Prostate gland (tissue), 2 donors: ENCODE measurements around the gene COG5. TPM values are rescaled to one million over a fixed set of nuclear protein-coding genes. Genes with fewer than 3 reads are reported as not detected.

Experiments
- DNase-seq: peaks from one replicate; pipeline ENCODE4 v3.0.0-alpha.2; 2019; ENCODE audit warnings: low spot score
- H3K27ac ChIP-seq, 2 donors: fragments of 200-600 bp; sonication (generic); 2 replicates each; pipeline ENCODE4 v1.5.1; 2017 to 2019
- H3K27me3 ChIP-seq: fragments of 200-600 bp; sonication (generic); replicated peaks from 2 replicates; pipeline ENCODE4 v1.5.1; 2019; ENCODE audit not compliant: insufficient read depth
- H3K36me3 ChIP-seq, 2 donors: fragments of 200-600 bp; sonication (generic); 1 replicate in 1 of 2; 2 replicates in 1 of 2; pipeline versions ENCODE4 v1.5.1 to v1.8.1; 2017 to 2019
- H3K4me1 ChIP-seq: fragments of 200-600 bp; sonication (generic); replicated peaks from 2 replicates; pipeline ENCODE4 v1.5.1; 2019
- H3K4me3 ChIP-seq, 2 donors: fragments of 200-600 bp; sonication (generic); 2 replicates each; pipeline ENCODE4 v1.5.1; 2017 to 2019
- H3K9me3 ChIP-seq: fragments of 200-600 bp; sonication (generic); 2 replicates; pipeline ENCODE4 v1.5.1; 2017
- CTCF ChIP-seq, 4 experiments: fragments of 200-600 bp in 2 of 4; fragments of 450-650 bp in 2 of 4; sonication (generic) in 2 of 4; IDR thresholded peaks; 1 replicate in 3 of 4; 2 replicates in 1 of 4; pipeline ENCODE4 v1.5.1; 2016 to 2019; ENCODE audit warnings: antibody characterized with exemption in 4 of 4, mild to moderate bottlenecking in 2 of 4, moderate library complexity in 2 of 4
- POLR2A ChIP-seq: fragments of 450-650 bp; IDR thresholded peaks from one replicate; pipeline ENCODE4 v1.6.1; 2016; ENCODE audit warnings: antibody characterized with exemption, mild to moderate bottlenecking
- POLR2AphosphoS5 ChIP-seq: sonication (generic); formaldehyde crosslinking; IDR thresholded peaks from one replicate; pipeline ENCODE4 v1.6.1; 2017; ENCODE audit warnings: antibody characterized with exemption
- WGBS: methylation state at CpG from one replicate; pipeline ENCODE4 v1.1.5; 2018; 5-methylcytosine and 5-hydroxymethylcytosine counted together
- intact Hi-C: fragments of 100-400 bp; cut with DNase I; formaldehyde crosslinking; loops from one replicate; pipeline ENCODE4 v1.14.2; 2022
- total RNA-seq, 2 donors: library from RNA; depleted of rRNA; stranded (reverse); fragments of >200 nt; gene quantifications; one replicate each; pipeline ENCODE4 v1.1.0, GENCODE V29; 2016

Gene COG5
- total RNA-seq, 2 donors from 2014 or later: 35.1 to 86.4 TPM

- no peak for TF ChIP-seq CTCF (IDR thresholded peaks at IDR 0.05)
- no peak for TF ChIP-seq POLR2AphosphoS5
- no peak for TF ChIP-seq POLR2A
- no peak overlapping the region for H3K4me3 ChIP-seq
- no peaks in the 10 kb centered on the region for H3K4me1 ChIP-seq
- DNase-seq: no peak
- intact Hi-C loops: no loop called here
- no peak overlapping the region for H3K27ac ChIP-seq
- H3K36me3 ChIP-seq: no peaks in the 10 kb centered on the region
- no peaks in the 10 kb centered on the region for H3K9me3 ChIP-seq
- WGBS: 78% methylated on average over 1 of the region's 1 CpG
- H3K27me3 ChIP-seq: no peaks in the 10 kb centered on the region
Measured at GRCh38 chr7:107322015-107322414, 241.7 kb downstream of the COG5 start.

DNA sequence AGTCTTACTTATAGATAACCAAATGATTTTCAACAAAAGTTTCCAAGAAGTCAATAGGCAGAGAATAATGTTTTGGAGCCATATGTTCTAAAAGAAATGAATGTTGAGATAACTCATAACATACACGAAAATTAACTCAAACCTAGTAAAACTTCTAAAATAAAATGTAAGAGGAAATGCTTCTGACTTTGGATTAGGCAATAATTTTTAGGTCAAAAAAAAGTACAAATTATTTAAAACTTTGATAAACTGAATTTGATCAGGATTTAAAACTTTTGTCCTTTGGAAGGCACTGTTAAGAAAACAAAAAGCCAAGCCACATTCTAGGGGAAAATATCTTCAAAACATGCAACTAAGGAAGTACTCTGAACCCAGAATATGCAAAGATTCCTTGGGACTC, 242.1 kb downstream of the COG5 start:
- no peak for DNase-seq
- 93% methylated on average over 1 of the region's 1 CpG for WGBS
- Histone ChIP-seq H3K4me1 (no peaks in the 10 kb centered on the region), H3K4me3 (no peak overlapping the region), H3K27ac (no peak overlapping the region), H3K27me3 (no peaks in the 10 kb centered on the region), H3K9me3 (no peaks in the 10 kb centered on the region), H3K36me3 (no peaks in the 10 kb centered on the region)
- intact Hi-C loops: no loop called here
- TF ChIP-seq POLR2A (no peak), CTCF (IDR thresholded peaks at IDR 0.05) (no peak), POLR2AphosphoS5 (no peak)

DNA sequence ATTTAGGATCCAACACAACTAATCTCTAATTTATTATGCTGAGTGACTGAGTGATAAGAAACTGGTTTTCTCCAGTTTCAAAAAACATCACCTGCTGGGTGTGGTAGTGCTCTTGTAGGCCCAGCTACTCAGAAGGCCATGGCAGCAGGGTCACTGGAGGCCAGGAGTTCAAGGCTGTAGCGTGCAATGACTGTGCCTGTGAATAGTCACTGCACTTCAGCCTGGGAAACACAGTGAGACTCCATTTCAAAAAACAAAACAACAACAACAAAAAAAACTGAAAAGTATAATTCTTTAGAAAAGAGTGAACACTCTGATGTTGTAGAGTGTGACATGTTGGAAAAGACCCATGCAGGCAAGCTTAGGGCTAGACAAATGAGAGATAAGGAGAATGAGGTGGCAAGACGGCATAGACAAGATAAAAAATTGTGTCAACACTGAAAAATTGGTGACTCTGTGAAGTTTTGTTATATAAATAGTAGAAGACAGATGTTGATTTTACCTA, 243.9 kb downstream of the COG5 start:
- H3K27me3 ChIP-seq: no peaks in the 10 kb centered on the region
- WGBS: 100% methylated on average over 2 of the region's 2 CpGs
- no peak for TF ChIP-seq CTCF (IDR thresholded peaks at IDR 0.05)
- TF ChIP-seq POLR2AphosphoS5: no peak
- TF ChIP-seq POLR2A: no peak
- no peak overlapping the region for H3K27ac ChIP-seq
- no peaks in the 10 kb centered on the region for H3K36me3 ChIP-seq
- DNase-seq: no peak
- no peaks in the 10 kb centered on the region for H3K9me3 ChIP-seq
- intact Hi-C loops: no loop called here
- no peaks in the 10 kb centered on the region for H3K4me1 ChIP-seq
- no peak overlapping the region for H3K4me3 ChIP-seq

DNA sequence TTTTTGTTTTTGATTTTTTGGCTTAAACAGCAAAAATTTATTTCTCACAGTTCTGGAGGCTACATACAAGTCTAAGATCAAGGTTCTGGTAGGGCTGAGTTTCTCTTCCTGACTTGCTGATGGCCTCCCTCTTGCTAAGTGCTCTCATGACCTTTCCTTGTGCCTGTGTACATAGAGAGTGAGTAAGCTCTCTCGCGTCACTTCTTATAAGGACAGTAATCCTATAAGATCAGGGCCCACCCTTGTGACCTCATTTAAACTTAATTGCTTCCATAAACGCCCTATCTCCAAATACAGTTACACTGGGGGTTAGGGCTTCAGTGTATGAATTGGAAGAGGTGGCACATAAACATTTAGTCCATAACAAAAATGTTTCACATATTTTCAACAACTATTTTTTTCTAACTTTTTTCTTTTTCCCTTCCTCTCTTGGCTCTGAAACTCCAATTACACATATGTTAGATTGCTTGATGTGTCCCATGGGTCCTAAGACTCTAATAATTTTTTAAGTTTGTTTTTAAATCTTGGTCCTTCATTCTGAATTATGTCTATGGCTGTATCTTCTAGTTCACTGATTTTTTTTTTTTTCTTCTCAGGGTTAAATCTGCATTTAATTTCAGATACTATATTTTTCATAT, 245.1 kb downstream of the COG5 start:
- TF ChIP-seq POLR2A (no peak), POLR2AphosphoS5 (no peak), CTCF (IDR thresholded peaks at IDR 0.05) (no peak)
- DNase-seq: no peak
- Histone ChIP-seq H3K4me3 (no peak overlapping the region), H3K36me3 (no peaks in the 10 kb centered on the region), H3K4me1 (no peaks in the 10 kb centered on the region), H3K27me3 (no peaks in the 10 kb centered on the region), H3K9me3 (no peaks in the 10 kb centered on the region), H3K27ac (no peak overlapping the region)
- 88% methylated on average over 3 of the region's 3 CpGs for WGBS
- intact Hi-C loops: no loop called here

DNA sequence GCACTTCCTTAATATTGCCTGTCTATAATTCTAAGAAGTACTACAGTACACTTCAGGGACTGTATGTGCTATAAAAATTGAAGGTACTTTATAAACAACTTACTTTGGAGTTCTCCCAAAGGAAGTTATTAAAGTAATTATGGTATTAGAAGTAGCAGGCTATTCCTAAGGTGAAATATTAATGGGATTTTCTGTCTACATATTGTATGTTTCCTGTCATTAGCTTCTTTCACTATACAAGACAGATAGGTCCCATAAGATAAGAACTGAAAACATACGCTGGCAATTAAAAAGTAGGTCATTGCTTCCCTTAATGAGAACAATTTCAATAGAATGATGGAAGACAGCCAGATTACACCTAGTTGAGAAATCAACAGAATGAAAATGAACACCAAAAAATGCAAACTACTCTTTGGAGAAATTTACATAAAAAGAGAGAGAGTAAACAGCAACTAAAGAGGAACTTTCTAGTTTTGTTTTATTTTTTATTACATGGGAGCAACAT, 248.0 kb downstream of the COG5 start:
- Histone ChIP-seq H3K27me3 (no peaks in the 10 kb centered on the region), H3K9me3 (no peaks in the 10 kb centered on the region), H3K4me1 (no peaks in the 10 kb centered on the region), H3K36me3 (no peaks in the 10 kb centered on the region), H3K4me3 (no peak overlapping the region), H3K27ac (no peak overlapping the region)
- no peak for DNase-seq
- intact Hi-C loops: no loop called here
- 23% methylated on average over 1 of the region's 1 CpG for WGBS
- TF ChIP-seq CTCF (IDR thresholded peaks at IDR 0.05) (no peak), POLR2A (no peak)
